Suprapubic skin (tissue), 3 donors: ENCODE measurements around the gene FAF1.

ENCODE experiments used
- POLR2A ChIP-seq, 2 donors: fragments of 450-650 bp; IDR thresholded peaks; one replicate each; pipeline ENCODE4 v1.6.1; 2017; ENCODE audit warnings: antibody characterized with exemption in 2 of 2, mild to moderate bottlenecking in 2 of 2, moderate library complexity in 2 of 2
- TF ChIP-seq, protein P1 (sequence below), 2 donors: fragments of 200-600 bp in 1 of 2; fragments of 450-650 bp in 1 of 2; sonication (generic) in 1 of 2; IDR thresholded peaks; one replicate each; pipeline ENCODE4 v1.5.1; 2016 to 2019; ENCODE audit warnings: antibody characterized with exemption in 2 of 2, mild to moderate bottlenecking in 1 of 2, moderate library complexity in 1 of 2

- TF ChIP-seq POLR2A (IDR thresholded peaks at IDR 0.05) = no peak
- TF ChIP-seq, protein P1, sequence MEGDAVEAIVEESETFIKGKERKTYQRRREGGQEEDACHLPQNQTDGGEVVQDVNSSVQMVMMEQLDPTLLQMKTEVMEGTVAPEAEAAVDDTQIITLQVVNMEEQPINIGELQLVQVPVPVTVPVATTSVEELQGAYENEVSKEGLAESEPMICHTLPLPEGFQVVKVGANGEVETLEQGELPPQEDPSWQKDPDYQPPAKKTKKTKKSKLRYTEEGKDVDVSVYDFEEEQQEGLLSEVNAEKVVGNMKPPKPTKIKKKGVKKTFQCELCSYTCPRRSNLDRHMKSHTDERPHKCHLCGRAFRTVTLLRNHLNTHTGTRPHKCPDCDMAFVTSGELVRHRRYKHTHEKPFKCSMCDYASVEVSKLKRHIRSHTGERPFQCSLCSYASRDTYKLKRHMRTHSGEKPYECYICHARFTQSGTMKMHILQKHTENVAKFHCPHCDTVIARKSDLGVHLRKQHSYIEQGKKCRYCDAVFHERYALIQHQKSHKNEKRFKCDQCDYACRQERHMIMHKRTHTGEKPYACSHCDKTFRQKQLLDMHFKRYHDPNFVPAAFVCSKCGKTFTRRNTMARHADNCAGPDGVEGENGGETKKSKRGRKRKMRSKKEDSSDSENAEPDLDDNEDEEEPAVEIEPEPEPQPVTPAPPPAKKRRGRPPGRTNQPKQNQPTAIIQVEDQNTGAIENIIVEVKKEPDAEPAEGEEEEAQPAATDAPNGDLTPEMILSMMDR (IDR thresholded peaks at IDR 0.05) = no peak
These were observed 151.8 kb downstream of the FAF1 start for GRCh38 chr1:50808296-50808695.
